Ovary (tissue), 9 donors: ENCODE results near the gene PHF3. TPM values are rescaled to one million over a fixed set of nuclear protein-coding genes. Genes with fewer than 3 reads are reported as not detected.

Experiments
- DNase-seq, 5 donors: peaks; one replicate each; pipeline ENCODE4 v3.0.0-alpha.2; 2019 to 2020
- H3K27ac ChIP-seq, 2 donors: fragments of 200-600 bp; one replicate each; pipeline versions ENCODE4 v1.5.1 to v1.8.0; 2019 to 2022
- H3K27me3 ChIP-seq: fragments of 200-600 bp; one replicate; pipeline ENCODE4 v1.8.0; 2022
- H3K36me3 ChIP-seq: fragments of 200-600 bp; sonication (generic); one replicate; pipeline ENCODE4 v1.5.1; 2019
- H3K4me1 ChIP-seq: one replicate; pipeline ENCODE4 v1.8.1; 2013; ENCODE audit warnings: mild to moderate bottlenecking, moderate library complexity; ENCODE audit not compliant: insufficient read depth
- H3K4me3 ChIP-seq: fragments of 200-600 bp; sonication (generic); one replicate; pipeline ENCODE4 v1.5.1; 2017
- H3K9me3 ChIP-seq, 2 donors: fragments of 200-600 bp in 1 of 2; sonication (generic) in 1 of 2; one replicate each; pipeline versions ENCODE4 v1.5.1 to v1.8.1; 2013 to 2019; ENCODE audit warnings: mild to moderate bottlenecking in 1 of 2, moderate library complexity in 1 of 2
- CTCF ChIP-seq, 3 donors: fragments of 450-650 bp in 2 of 3; fragments of 200-600 bp in 1 of 3; IDR thresholded peaks; one replicate each; pipeline versions ENCODE4 v1.5.1 to v1.8.0; 2016 to 2022; ENCODE audit warnings: antibody characterized with exemption in 3 of 3, mild to moderate bottlenecking in 1 of 3
- EP300 ChIP-seq: sonication (generic); formaldehyde crosslinking; IDR thresholded peaks from one replicate; pipeline ENCODE4 v1.6.1; 2017; ENCODE audit warnings: antibody characterized with exemption
- POLR2A ChIP-seq: fragments of 450-650 bp; IDR thresholded peaks from one replicate; pipeline ENCODE4 v1.6.1; 2017; ENCODE audit warnings: antibody characterized with exemption, mild to moderate bottlenecking, moderate library complexity
- WGBS, 3 donors: extraction: QIAGEN DNeasy Blood & Tissue Kit in 1 of 3; methylation state at CpG; one replicate each; pipeline versions ENCODE4 v1.1.5 to v1.1.7; 2013 to 2017; 5-methylcytosine and 5-hydroxymethylcytosine counted together
- intact Hi-C, 4 donors: fragments of 100-400 bp; cut with DNase I; formaldehyde crosslinking; loops; one replicate each; pipeline versions ENCODE4 v1.11.0 to v1.15.1; 2022 to 2023
- polyA plus RNA-seq, 2 donors: library from polyadenylated mRNA; stranded (reverse); fragments of 200-250 nt in 1 of 2; fragments of 350-450 nt in 1 of 2; fragmentation: Illumina TruSeq in 1 of 2; extraction: RNeasy Lipid Tissue Mini Kit (QIAGEN cat#74804) in 1 of 2; gene quantifications; one replicate each; pipeline ENCODE4 v1.2.3, GENCODE V29; 2013 to 2014
- total RNA-seq, 7 donors: library from RNA; depleted of rRNA in 2 of 7; stranded (reverse); fragments of >200 nt in 2 of 7; fragmentation: NEBNext Ultra II Directional in 3 of 7; extraction: Animal tissue kit (Norgen Biotek cat#: 25700) in 3 of 7; gene quantifications; one replicate each; pipeline versions ENCODE4 v1.1.0 to v1.2.4, GENCODE V29; 2016 to 2023
- donor health status: DM: no; HTN: no; CAD: no; lungs with moderate emphysema.
- donor health status: DM: no; HTN: no; CAD: no.
- donor health status: Bipolar disorder and iron deficiency.
- donor health status: DM: yes; HTN: yes; CAD: no.
- donor health status: DM: no; HTN: no; CAD: no.
- donor health status: DM: yes; HTN: yes; CAD: no.

The PHF3 gene
- total and polyA plus RNA-seq, 9 donors, result 25.3 to 83.7 (median 64.6) TPM

GRCh38 chr6:63713332-63713731 lies 77.7 kb downstream of the PHF3 start:
- DNase-seq, result no peak
- intact Hi-C loops, result no loop called here
- H3K4me1 ChIP-seq, result no peaks in the 10 kb centered on the region
- no peak for TF ChIP-seq POLR2A
- TF ChIP-seq EP300, result no peak
- no peak for TF ChIP-seq CTCF (IDR thresholded peaks at IDR 0.05)
- H3K27me3 ChIP-seq, result no peaks in the 10 kb centered on the region
- H3K9me3 ChIP-seq, result no peaks in the 10 kb centered on the region
- no peaks in the 10 kb centered on the region for H3K36me3 ChIP-seq
- 92 to 94% (median 93%) methylated on average over 6 of the region's 6 CpGs for WGBS, 3 donors
- no peak overlapping the region for H3K27ac ChIP-seq
- H3K4me3 ChIP-seq, result no peak overlapping the region

GRCh38 chr6:63714091-63714490 lies 78.5 kb downstream of the PHF3 start:
- Histone ChIP-seq H3K9me3 (no peaks in the 10 kb centered on the region), H3K4me3 (no peak overlapping the region), H3K27ac (no peak overlapping the region), H3K4me1 (no peaks in the 10 kb centered on the region), H3K36me3 (no peaks in the 10 kb centered on the region), H3K27me3 (no peaks in the 10 kb centered on the region)
- no peak for DNase-seq
- no peak for TF ChIP-seq CTCF (IDR thresholded peaks at IDR 0.05)
- TF ChIP-seq EP300, result no peak
- TF ChIP-seq POLR2A, result no peak
- intact Hi-C loops, result no loop called here

GRCh38 chr6:63716169-63716568 lies 80.6 kb downstream of the PHF3 start:
- no peak for TF ChIP-seq POLR2A
- no peak for TF ChIP-seq EP300
- no peak for TF ChIP-seq CTCF (IDR thresholded peaks at IDR 0.05)
- H3K27ac ChIP-seq, result no peak overlapping the region
- H3K9me3 ChIP-seq, result no peaks in the 10 kb centered on the region
- H3K36me3 ChIP-seq, result no peaks in the 10 kb centered on the region
- no peak overlapping the region for H3K4me3 ChIP-seq
- H3K4me1 ChIP-seq, result no peaks in the 10 kb centered on the region
- 96 to 100% (median 99%) methylated on average over 2 of the region's 2 CpGs for WGBS, 3 donors
- no peaks in the 10 kb centered on the region for H3K27me3 ChIP-seq
- DNase-seq, result no peak
- intact Hi-C loops, result no loop called here

DNA sequence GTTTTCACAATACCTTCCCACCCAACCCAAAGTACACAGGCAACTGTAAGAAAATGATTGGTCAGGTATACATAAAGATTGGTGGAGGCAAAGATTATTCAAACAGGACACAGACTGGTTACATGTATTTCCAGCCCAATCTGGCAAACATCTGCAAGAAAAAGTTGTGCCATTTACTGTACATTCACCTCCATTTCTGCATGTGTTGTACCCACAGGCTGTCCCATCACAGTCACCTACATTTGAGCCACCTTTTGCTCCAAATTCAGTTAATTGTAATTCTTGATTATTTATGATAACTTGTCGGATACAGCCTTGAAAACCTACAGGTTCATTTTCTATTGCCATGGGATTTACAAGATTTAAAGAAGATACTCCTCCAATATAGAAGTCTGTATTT lies 85.6 kb downstream of the PHF3 start:
- no peak for TF ChIP-seq EP300
- no peak for TF ChIP-seq CTCF (IDR thresholded peaks at IDR 0.05)
- TF ChIP-seq POLR2A, result no peak
- H3K27me3 ChIP-seq, result no peaks in the 10 kb centered on the region
- no peak overlapping the region for H3K4me3 ChIP-seq
- DNase-seq, result no peak
- H3K27ac ChIP-seq, result no peak overlapping the region
- no peaks in the 10 kb centered on the region for H3K4me1 ChIP-seq
- H3K36me3 ChIP-seq, result no peaks in the 10 kb centered on the region
- H3K9me3 ChIP-seq, result no peaks in the 10 kb centered on the region
- 86 to 91% (median 90%) methylated on average over 1 of the region's 1 CpG for WGBS, 3 donors
- intact Hi-C loops, result no loop called here

- Histone ChIP-seq H3K4me3 (no peak overlapping the region), H3K4me1 (no peaks in the 10 kb centered on the region), H3K27me3 (no peaks in the 10 kb centered on the region), H3K9me3 (no peaks in the 10 kb centered on the region), H3K27ac (no peak overlapping the region), H3K36me3 (no peaks in the 10 kb centered on the region)
- intact Hi-C loops, result no loop called here
- no peak for DNase-seq
- TF ChIP-seq POLR2A, result no peak
- no peak for TF ChIP-seq EP300
- no peak for TF ChIP-seq CTCF (IDR thresholded peaks at IDR 0.05)
Measured at GRCh38 chr6:63724721-63725120, 89.1 kb downstream of the PHF3 start.
